GM10266 (cell line): ENCODE results near the gene TYK2.

Source experiments
- DNase-seq: peaks from one replicate; pipeline ENCODE4 v3.0.0; 2012; ENCODE audit errors: extremely low spot score
- TF ChIP-seq, protein P1 (sequence below): IDR thresholded peaks from 2 replicates; pipeline ENCODE4 v1.5.1; 2012; ENCODE audit warnings: mild to moderate bottlenecking, low read depth; ENCODE audit not compliant: control insufficient read depth, insufficient read depth; ENCODE audit errors: missing control alignments

Gene TYK2

GRCh38 chr19:10380313-10381102, at the start of gene TYK2:
Gene TYK2, minus strand, starts transcription at chr19:10380572. Its CDS starts 2,166 bp downstream, at chr19:10378406.
- TF ChIP-seq, protein P1, sequence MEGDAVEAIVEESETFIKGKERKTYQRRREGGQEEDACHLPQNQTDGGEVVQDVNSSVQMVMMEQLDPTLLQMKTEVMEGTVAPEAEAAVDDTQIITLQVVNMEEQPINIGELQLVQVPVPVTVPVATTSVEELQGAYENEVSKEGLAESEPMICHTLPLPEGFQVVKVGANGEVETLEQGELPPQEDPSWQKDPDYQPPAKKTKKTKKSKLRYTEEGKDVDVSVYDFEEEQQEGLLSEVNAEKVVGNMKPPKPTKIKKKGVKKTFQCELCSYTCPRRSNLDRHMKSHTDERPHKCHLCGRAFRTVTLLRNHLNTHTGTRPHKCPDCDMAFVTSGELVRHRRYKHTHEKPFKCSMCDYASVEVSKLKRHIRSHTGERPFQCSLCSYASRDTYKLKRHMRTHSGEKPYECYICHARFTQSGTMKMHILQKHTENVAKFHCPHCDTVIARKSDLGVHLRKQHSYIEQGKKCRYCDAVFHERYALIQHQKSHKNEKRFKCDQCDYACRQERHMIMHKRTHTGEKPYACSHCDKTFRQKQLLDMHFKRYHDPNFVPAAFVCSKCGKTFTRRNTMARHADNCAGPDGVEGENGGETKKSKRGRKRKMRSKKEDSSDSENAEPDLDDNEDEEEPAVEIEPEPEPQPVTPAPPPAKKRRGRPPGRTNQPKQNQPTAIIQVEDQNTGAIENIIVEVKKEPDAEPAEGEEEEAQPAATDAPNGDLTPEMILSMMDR: no peak
- DNase-seq: peak; percentile 99

DNA sequence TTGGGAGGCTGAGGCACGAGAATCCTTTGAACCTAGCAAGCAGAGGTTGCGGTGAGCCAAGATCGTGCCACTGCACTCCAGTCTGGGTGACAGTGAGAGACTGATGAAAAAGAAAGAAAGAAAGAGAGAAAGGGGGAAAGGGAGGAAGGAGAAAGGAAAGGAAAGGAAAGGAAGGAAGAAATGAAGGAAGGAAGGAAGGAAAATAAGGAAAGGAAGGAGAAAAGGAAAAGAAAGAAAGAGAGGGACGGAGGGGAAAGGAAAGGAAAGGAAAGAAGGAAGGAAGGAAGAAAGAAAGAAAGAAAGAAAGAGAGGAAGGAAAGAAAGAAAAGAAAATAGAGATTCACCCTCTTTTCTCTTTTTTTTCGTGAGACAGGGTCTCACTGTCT, 48.6 kb upstream of the TYK2 start:
- TF ChIP-seq, protein P1: no peak

DNA sequence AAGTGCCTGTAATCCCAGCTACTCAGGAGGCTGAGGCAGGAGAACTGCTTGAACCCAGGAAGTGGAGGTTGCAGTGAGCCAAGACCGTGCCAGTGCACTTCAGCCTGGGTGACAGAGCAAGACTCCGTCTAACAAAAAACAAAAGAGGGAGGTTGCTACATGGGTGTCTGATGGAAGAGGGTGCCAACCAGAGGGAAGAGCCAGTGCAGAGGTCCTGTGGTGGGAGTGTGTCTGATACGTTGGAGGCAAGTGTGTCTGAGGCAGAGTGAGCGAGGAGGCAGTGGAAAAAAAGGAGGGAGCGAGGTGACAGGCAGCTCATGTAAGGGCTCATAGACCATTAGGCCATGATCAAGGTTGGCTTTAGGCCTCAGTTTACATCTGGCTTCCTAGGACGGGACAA, 46.8 kb upstream of the TYK2 start:
- no peak for DNase-seq
- TF ChIP-seq, protein P1: no peak

More for the DNA sequence above, 48.6 kb upstream of the TYK2 start:
- no peak for DNase-seq

- TF ChIP-seq, protein P1: peak; percentile 95
- DNase-seq: peak; percentile 75
Observed at GRCh38 chr19:10424011-10424637, 43.8 kb upstream of the TYK2 start.

DNA sequence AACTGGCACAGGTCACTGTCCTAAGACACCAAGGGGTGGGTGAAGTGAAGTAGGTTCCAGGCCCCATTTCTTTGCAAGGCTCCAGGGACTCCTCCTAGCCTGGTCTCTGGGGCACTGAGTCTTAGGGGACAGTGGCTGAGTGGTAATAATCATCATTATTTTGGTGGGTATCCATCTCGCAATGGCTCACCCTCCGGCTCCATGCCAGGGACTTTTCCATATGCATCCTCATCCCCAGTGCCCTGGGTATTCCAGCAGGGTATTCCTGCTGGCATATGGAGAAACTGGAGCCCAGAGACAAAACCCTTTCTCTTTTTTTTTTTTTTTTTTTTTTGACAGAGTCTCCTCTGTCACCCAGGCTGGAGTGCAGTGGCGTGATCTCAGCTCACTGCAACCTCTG, 42.5 kb upstream of the TYK2 start:
- TF ChIP-seq, protein P1: no peak
- DNase-seq: no peak

DNA sequence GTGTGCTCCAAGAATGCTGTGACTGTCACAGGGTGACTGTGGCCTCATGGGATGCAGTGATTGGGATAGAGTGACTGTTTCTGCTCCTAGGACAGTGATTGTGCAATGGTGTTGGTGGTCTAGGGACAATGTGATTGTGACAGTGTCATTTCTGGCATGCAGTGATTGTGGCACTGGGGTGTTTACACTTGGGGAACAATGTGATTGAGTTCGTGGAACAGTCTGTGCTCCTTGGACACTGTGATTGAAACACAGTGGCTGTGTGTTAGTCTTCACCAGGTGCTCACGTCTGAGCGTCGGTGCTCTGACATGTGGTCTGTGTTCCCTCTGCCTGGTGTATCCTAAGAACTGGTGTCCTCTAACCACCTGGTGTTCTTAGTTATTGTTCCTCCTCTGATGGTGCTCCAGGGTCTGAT, 41.7 kb upstream of the TYK2 start:
- DNase-seq: no peak
- TF ChIP-seq, protein P1: no peak
